Neural progenitor cell (in vitro differentiated cells): Measurements from ENCODE around the gene PVALB.

Source experiments
- EZH2 ChIP-seq: fragments of 200-600 bp; sonication (generic); IDR thresholded peaks from 2 replicates; pipeline ENCODE4 v1.6.1; 2017; ENCODE audit warnings: antibody characterized with exemption, mild to moderate bottlenecking, moderate library complexity
- EZH2phosphoT487 ChIP-seq: fragments of 200-600 bp; sonication (generic); IDR thresholded peaks from 2 replicates; pipeline ENCODE4 v1.6.1; 2017; ENCODE audit warnings: antibody characterized with exemption
- TF ChIP-seq, protein P1 (sequence below): fragments of 200-600 bp; sonication (generic); IDR thresholded peaks from 2 replicates; pipeline ENCODE4 v1.5.1; 2017; ENCODE audit warnings: antibody characterized with exemption, mild to moderate bottlenecking

DNA sequence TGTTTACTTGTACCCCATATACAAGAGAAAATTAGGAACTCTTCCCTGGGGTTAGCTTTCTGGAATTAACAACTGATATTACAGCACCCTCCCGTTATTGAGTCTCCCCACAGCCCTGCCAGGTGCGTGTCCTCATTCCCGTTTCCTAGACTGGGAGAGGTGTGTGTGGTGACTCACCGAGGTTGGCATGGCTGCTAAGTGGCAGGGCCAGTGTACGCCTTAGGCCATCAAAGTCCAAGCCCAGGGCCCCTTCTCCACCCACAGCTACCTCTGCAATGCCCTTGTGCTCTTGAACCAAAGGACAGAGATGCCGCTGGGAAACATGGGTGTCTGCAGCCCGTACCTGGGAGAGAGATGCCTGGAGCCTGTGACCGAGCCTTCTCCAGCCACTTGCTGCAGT, 53.3 kb downstream of the PVALB start:
- TF ChIP-seq EZH2phosphoT487 (no peak), EZH2 (no peak)
- TF ChIP-seq, protein P1, sequence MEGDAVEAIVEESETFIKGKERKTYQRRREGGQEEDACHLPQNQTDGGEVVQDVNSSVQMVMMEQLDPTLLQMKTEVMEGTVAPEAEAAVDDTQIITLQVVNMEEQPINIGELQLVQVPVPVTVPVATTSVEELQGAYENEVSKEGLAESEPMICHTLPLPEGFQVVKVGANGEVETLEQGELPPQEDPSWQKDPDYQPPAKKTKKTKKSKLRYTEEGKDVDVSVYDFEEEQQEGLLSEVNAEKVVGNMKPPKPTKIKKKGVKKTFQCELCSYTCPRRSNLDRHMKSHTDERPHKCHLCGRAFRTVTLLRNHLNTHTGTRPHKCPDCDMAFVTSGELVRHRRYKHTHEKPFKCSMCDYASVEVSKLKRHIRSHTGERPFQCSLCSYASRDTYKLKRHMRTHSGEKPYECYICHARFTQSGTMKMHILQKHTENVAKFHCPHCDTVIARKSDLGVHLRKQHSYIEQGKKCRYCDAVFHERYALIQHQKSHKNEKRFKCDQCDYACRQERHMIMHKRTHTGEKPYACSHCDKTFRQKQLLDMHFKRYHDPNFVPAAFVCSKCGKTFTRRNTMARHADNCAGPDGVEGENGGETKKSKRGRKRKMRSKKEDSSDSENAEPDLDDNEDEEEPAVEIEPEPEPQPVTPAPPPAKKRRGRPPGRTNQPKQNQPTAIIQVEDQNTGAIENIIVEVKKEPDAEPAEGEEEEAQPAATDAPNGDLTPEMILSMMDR: no peak
